GM21529 (cell line): ENCODE data around the gene DRD3.

Experiments
- ATAC-seq: cut with Tn5 transposase; IDR thresholded peaks from one replicate; pipeline ENCODE4 v1.9.1; 2021; ENCODE audit not compliant: unreplicated experiment

DRD3 gene

GRCh38 chr3:114186501-114186900 lies 7.6 kb upstream of the DRD3 start:
- no peak for ATAC-seq

- ATAC-seq: no peak
Observed at GRCh38 chr3:114179575-114179974, 723 bp upstream of the DRD3 start.

- ATAC-seq: no peak
Observed at GRCh38 chr3:114176890-114177289, 2.0 kb downstream of the DRD3 start.

- ATAC-seq: no peak
Observed at GRCh38 chr3:114176487-114176886, 2.4 kb downstream of the DRD3 start.

GRCh38 chr3:114175204-114175987 lies 3.5 kb downstream of the DRD3 start:
- no peak for ATAC-seq

- no peak for ATAC-seq
Observed at GRCh38 chr3:114171677-114172076, 7.2 kb downstream of the DRD3 start.

GRCh38 chr3:114168150-114168549 lies 10.7 kb downstream of the DRD3 start:
- no peak for ATAC-seq

GRCh38 chr3:114157321-114157720 lies 21.5 kb downstream of the DRD3 start:
- no peak for ATAC-seq

GRCh38 chr3:114155370-114155821 lies 23.5 kb downstream of the DRD3 start:
- no peak for ATAC-seq

GRCh38 chr3:114154321-114154821 lies 24.5 kb downstream of the DRD3 start:
- no peak for ATAC-seq

GRCh38 chr3:114152519-114153151 lies 26.2 kb downstream of the DRD3 start:
- ATAC-seq: peak; percentile 90

- no peak for ATAC-seq
Observed at GRCh38 chr3:114151091-114151490, 27.8 kb downstream of the DRD3 start.

GRCh38 chr3:114147251-114147650 lies 31.6 kb downstream of the DRD3 start:
- no peak for ATAC-seq

GRCh38 chr3:114144909-114145688 lies 33.8 kb downstream of the DRD3 start:
- ATAC-seq: peak; percentile 88

GRCh38 chr3:114143817-114144216 lies 35.0 kb downstream of the DRD3 start:
- no peak for ATAC-seq

GRCh38 chr3:114139836-114140235 lies 39.0 kb downstream of the DRD3 start:
- ATAC-seq: no peak

- no peak for ATAC-seq
Observed at GRCh38 chr3:114133947-114134346, 44.9 kb downstream of the DRD3 start.

- ATAC-seq: no peak
Observed at GRCh38 chr3:114132500-114132899, 46.4 kb downstream of the DRD3 start.

GRCh38 chr3:114128826-114129225 lies 50.0 kb downstream of the DRD3 start:
- no peak for ATAC-seq

- no peak for ATAC-seq
Observed at GRCh38 chr3:114128231-114128630, 50.6 kb downstream of the DRD3 start.

GRCh38 chr3:114127517-114127916 lies 51.3 kb downstream of the DRD3 start:
- ATAC-seq: no peak

- ATAC-seq: no peak
Observed at GRCh38 chr3:114126461-114126860, 52.4 kb downstream of the DRD3 start.
